ENCODE measurements around the gene TP53AIP1.
"Not testable (repeated sequence)": the region's sequence is repeated elsewhere in the genome, so short reads cannot be mapped to it uniquely, and the experiment has no call there.

The TP53AIP1 gene

GRCh38 chr11:128926000-128926399 lies 16.7 kb downstream of the TP53AIP1 start:
- DNase-seq (ENCODE audit: low read depth in 2 of 2) = no peak

GRCh38 chr11:128925250-128925600 lies 17.4 kb downstream of the TP53AIP1 start:
- DNase-seq (ENCODE audit: low read depth in 2 of 2) = no peak

- DNase-seq (ENCODE audit: low read depth in 2 of 2) = no peak
These were observed 18.0 kb downstream of the TP53AIP1 start for GRCh38 chr11:128924510-128925249.

GRCh38 chr11:128924104-128924503 lies 18.6 kb downstream of the TP53AIP1 start:
- DNase-seq (ENCODE audit: low read depth in 2 of 2) = no peak

GRCh38 chr11:128921793-128922192 lies 20.9 kb downstream of the TP53AIP1 start:
- no peak for DNase-seq (ENCODE audit: low read depth in 2 of 2)

GRCh38 chr11:128920666-128921065 lies 22.0 kb downstream of the TP53AIP1 start:
- DNase-seq (ENCODE audit: low read depth in 2 of 2) = no peak

GRCh38 chr11:128919635-128920034 lies 23.0 kb downstream of the TP53AIP1 start:
- not testable (repeated sequence) for DNase-seq (ENCODE audit: low read depth in 2 of 2)

- no peak for DNase-seq (ENCODE audit: low read depth in 2 of 2)
These were observed 23.5 kb downstream of the TP53AIP1 start for GRCh38 chr11:128919216-128919615.

- no peak for DNase-seq (ENCODE audit: low read depth in 2 of 2)
These were observed 25.4 kb downstream of the TP53AIP1 start for GRCh38 chr11:128917144-128917724.

- no peak for DNase-seq (ENCODE audit: low read depth in 2 of 2)
These were observed 26.0 kb downstream of the TP53AIP1 start for GRCh38 chr11:128916681-128917080.

GRCh38 chr11:128916037-128916572 lies 26.6 kb downstream of the TP53AIP1 start:
- no peak for DNase-seq (ENCODE audit: low read depth in 2 of 2)

GRCh38 chr11:128915149-128915521 lies 27.5 kb downstream of the TP53AIP1 start:
- DNase-seq (ENCODE audit: low read depth in 2 of 2) = no peak

GRCh38 chr11:128914216-128915148 lies 28.2 kb downstream of the TP53AIP1 start:
- no peak for DNase-seq (ENCODE audit: low read depth in 2 of 2)

GRCh38 chr11:128913806-128914205 lies 28.9 kb downstream of the TP53AIP1 start:
- DNase-seq (ENCODE audit: low read depth in 2 of 2) = no peak

GRCh38 chr11:128911701-128912100 lies 31.0 kb downstream of the TP53AIP1 start:
- DNase-seq (ENCODE audit: low read depth in 2 of 2) = no peak

GRCh38 chr11:128911239-128911638 lies 31.4 kb downstream of the TP53AIP1 start:
- DNase-seq (ENCODE audit: low read depth in 2 of 2) = no peak

- DNase-seq (ENCODE audit: low read depth in 2 of 2) = no peak
These were observed 32.1 kb downstream of the TP53AIP1 start for GRCh38 chr11:128910576-128910975.

- no peak for DNase-seq (ENCODE audit: low read depth in 2 of 2)
These were observed 33.1 kb downstream of the TP53AIP1 start for GRCh38 chr11:128909438-128910125.

- DNase-seq (ENCODE audit: low read depth in 2 of 2) = no peak
These were observed 34.1 kb downstream of the TP53AIP1 start for GRCh38 chr11:128908391-128909246.

GRCh38 chr11:128907585-128907984 lies 35.1 kb downstream of the TP53AIP1 start:
- DNase-seq (ENCODE audit: low read depth in 2 of 2) = no peak

All from stimulated activated CD4-positive, alpha-beta T cell treated with anti-CD3 and anti-CD28 coated beads, Interleukin-1b, Interleukin-23, amount 100 ng/mL, for 1 hour (primary cell).